Measurements from ENCODE around the gene ZC3H7A. TPM values are rescaled to one million over a fixed set of nuclear protein-coding genes. Genes with fewer than 3 reads are reported as not detected.

Gene ZC3H7A
- total and polyA plus RNA-seq, 2 of the 13 experiments (the other 11 are each of a cell fraction or from before 2014, with no cell fraction given), result 29.2 to 36.8 TPM

DNA sequence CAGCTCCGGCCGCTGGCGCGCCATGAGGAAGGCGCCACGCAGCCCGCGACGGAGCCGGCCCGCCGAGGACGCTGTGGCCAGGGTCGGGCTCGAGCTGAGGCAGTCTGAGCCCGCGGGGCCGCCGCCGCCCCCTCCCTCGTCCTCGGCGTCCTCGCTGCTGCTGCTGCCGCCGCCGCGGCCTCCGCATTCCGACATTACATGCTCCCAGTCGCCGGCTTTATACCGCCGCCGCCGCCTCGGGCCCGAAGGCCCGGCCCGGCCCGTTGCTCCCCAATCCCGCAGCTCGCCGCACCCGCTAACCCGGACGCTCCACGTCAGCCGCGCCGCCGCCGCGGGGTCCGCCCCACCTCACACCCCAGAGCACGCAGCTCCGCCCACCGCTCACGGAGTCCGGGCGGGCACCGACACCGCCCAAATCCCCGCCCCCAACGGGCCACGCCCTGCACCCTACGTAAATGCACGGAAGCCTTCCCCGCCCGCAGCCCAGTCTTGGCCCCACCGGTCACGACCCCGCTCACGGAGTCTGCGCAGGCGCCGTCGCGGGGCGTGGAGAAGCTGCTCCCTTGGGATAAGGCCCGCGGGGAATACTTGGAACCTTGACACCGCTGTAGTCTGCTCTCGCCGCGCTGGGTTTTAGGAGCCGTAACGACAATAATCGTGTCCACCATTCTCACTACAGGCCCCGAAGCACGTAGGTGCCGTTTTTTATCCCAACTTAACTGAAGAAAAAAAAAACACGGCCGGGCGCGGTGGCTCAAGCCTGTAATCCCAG, 54.3 kb downstream of the ZC3H7A start, which contains the start of gene TXNDC11 (continued):
- TF ChIP-seq, protein P1, sequence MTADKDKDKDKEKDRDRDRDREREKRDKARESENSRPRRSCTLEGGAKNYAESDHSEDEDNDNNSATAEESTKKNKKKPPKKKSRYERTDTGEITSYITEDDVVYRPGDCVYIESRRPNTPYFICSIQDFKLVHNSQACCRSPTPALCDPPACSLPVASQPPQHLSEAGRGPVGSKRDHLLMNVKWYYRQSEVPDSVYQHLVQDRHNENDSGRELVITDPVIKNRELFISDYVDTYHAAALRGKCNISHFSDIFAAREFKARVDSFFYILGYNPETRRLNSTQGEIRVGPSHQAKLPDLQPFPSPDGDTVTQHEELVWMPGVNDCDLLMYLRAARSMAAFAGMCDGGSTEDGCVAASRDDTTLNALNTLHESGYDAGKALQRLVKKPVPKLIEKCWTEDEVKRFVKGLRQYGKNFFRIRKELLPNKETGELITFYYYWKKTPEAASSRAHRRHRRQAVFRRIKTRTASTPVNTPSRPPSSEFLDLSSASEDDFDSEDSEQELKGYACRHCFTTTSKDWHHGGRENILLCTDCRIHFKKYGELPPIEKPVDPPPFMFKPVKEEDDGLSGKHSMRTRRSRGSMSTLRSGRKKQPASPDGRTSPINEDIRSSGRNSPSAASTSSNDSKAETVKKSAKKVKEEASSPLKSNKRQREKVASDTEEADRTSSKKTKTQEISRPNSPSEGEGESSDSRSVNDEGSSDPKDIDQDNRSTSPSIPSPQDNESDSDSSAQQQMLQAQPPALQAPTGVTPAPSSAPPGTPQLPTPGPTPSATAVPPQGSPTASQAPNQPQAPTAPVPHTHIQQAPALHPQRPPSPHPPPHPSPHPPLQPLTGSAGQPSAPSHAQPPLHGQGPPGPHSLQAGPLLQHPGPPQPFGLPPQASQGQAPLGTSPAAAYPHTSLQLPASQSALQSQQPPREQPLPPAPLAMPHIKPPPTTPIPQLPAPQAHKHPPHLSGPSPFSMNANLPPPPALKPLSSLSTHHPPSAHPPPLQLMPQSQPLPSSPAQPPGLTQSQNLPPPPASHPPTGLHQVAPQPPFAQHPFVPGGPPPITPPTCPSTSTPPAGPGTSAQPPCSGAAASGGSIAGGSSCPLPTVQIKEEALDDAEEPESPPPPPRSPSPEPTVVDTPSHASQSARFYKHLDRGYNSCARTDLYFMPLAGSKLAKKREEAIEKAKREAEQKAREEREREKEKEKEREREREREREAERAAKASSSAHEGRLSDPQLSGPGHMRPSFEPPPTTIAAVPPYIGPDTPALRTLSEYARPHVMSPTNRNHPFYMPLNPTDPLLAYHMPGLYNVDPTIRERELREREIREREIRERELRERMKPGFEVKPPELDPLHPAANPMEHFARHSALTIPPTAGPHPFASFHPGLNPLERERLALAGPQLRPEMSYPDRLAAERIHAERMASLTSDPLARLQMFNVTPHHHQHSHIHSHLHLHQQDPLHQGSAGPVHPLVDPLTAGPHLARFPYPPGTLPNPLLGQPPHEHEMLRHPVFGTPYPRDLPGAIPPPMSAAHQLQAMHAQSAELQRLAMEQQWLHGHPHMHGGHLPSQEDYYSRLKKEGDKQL (CRISPR knock-in tag; IDR thresholded peaks at IDR 0.05; ENCODE audit: low read depth), result no peak; the same call in 1 of the 2 replicates
- peak; percentile 95 for TF ChIP-seq MEIS1 (CRISPR knock-in tag; IDR thresholded peaks at IDR 0.05; ENCODE audit: borderline replicate concordance)
- TF ChIP-seq, protein P2, sequence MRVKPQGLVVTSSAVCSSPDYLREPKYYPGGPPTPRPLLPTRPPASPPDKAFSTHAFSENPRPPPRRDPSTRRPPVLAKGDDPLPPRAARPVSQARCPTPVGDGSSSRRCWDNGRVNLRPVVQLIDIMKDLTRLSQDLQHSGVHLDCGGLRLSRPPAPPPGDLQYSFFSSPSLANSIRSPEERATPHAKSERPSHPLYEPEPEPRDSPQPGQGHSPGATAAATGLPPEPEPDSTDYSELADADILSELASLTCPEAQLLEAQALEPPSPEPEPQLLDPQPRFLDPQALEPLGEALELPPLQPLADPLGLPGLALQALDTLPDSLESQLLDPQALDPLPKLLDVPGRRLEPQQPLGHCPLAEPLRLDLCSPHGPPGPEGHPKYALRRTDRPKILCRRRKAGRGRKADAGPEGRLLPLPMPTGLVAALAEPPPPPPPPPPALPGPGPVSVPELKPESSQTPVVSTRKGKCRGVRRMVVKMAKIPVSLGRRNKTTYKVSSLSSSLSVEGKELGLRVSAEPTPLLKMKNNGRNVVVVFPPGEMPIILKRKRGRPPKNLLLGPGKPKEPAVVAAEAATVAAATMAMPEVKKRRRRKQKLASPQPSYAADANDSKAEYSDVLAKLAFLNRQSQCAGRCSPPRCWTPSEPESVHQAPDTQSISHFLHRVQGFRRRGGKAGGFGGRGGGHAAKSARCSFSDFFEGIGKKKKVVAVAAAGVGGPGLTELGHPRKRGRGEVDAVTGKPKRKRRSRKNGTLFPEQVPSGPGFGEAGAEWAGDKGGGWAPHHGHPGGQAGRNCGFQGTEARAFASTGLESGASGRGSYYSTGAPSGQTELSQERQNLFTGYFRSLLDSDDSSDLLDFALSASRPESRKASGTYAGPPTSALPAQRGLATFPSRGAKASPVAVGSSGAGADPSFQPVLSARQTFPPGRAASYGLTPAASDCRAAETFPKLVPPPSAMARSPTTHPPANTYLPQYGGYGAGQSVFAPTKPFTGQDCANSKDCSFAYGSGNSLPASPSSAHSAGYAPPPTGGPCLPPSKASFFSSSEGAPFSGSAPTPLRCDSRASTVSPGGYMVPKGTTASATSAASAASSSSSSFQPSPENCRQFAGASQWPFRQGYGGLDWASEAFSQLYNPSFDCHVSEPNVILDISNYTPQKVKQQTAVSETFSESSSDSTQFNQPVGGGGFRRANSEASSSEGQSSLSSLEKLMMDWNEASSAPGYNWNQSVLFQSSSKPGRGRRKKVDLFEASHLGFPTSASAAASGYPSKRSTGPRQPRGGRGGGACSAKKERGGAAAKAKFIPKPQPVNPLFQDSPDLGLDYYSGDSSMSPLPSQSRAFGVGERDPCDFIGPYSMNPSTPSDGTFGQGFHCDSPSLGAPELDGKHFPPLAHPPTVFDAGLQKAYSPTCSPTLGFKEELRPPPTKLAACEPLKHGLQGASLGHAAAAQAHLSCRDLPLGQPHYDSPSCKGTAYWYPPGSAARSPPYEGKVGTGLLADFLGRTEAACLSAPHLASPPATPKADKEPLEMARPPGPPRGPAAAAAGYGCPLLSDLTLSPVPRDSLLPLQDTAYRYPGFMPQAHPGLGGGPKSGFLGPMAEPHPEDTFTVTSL (CRISPR knock-in tag; IDR thresholded peaks at IDR 0.05; ENCODE audit: borderline replicate concordance), result peak; percentile 48
- no peak for TF ChIP-seq HNRNPH1 (optimal IDR thresholded peaks at IDR 0.05; ENCODE audit: low read depth, low read length)
- TF ChIP-seq, protein P3, sequence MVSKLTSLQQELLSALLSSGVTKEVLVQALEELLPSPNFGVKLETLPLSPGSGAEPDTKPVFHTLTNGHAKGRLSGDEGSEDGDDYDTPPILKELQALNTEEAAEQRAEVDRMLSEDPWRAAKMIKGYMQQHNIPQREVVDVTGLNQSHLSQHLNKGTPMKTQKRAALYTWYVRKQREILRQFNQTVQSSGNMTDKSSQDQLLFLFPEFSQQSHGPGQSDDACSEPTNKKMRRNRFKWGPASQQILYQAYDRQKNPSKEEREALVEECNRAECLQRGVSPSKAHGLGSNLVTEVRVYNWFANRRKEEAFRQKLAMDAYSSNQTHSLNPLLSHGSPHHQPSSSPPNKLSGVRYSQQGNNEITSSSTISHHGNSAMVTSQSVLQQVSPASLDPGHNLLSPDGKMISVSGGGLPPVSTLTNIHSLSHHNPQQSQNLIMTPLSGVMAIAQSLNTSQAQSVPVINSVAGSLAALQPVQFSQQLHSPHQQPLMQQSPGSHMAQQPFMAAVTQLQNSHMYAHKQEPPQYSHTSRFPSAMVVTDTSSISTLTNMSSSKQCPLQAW (CRISPR knock-in tag; IDR thresholded peaks at IDR 0.05), result peak; percentile 92
- TF ChIP-seq, protein P4, sequence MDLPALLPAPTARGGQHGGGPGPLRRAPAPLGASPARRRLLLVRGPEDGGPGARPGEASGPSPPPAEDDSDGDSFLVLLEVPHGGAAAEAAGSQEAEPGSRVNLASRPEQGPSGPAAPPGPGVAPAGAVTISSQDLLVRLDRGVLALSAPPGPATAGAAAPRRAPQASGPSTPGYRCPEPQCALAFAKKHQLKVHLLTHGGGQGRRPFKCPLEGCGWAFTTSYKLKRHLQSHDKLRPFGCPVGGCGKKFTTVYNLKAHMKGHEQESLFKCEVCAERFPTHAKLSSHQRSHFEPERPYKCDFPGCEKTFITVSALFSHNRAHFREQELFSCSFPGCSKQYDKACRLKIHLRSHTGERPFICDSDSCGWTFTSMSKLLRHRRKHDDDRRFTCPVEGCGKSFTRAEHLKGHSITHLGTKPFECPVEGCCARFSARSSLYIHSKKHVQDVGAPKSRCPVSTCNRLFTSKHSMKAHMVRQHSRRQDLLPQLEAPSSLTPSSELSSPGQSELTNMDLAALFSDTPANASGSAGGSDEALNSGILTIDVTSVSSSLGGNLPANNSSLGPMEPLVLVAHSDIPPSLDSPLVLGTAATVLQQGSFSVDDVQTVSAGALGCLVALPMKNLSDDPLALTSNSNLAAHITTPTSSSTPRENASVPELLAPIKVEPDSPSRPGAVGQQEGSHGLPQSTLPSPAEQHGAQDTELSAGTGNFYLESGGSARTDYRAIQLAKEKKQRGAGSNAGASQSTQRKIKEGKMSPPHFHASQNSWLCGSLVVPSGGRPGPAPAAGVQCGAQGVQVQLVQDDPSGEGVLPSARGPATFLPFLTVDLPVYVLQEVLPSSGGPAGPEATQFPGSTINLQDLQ (CRISPR knock-in tag; IDR thresholded peaks at IDR 0.05), result peak; percentile 90
- TF ChIP-seq, protein P5, sequence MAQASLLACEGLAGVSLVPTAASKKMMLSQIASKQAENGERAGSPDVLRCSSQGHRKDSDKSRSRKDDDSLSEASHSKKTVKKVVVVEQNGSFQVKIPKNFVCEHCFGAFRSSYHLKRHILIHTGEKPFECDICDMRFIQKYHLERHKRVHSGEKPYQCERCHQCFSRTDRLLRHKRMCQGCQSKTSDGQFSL (CRISPR knock-in tag; IDR thresholded peaks at IDR 0.05), result no peak

All from HepG2 (cell line).